Endothelial cell of umbilical vein (primary cell): ENCODE results near the gene HAL. TPM values are rescaled to one million over a fixed set of nuclear protein-coding genes. Genes with fewer than 3 reads are reported as not detected.

Experiments
- BruUV-seq: library from RNA; stranded (reverse); fragments of 400-500 nt; replicated peaks from 2 replicates; lab custom pipeline; 2021; lab: Mats Ljungman, UMichigan
- CTCF ChIA-PET: fragments of 300-600, 350-600 bp; sonication (Branson Sonifier 250); formaldehyde crosslinking; loops from one replicate; lab custom pipeline; 2021; ENCODE audit warnings: antibody characterized with exemption, inconsistent platforms; lab: Charles Lee
- POLR2A ChIA-PET: fragments of 300-600, 350-600 bp; sonication (Branson Sonifier 250); formaldehyde crosslinking; loops from one replicate; lab custom pipeline; 2021; ENCODE audit warnings: antibody characterized with exemption, inconsistent platforms; lab: Charles Lee
- DNase-seq: peaks from one replicate; pipeline ENCODE4 v3.0.0-alpha.2; 2011; ENCODE audit warnings: low read depth, low spot score
- FAIRE-seq: peaks from 2 replicates; lab custom pipeline; 2011; peaks lifted over from hg19 to GRCh38; lab: Jason Lieb, UNC
- H2AFZ ChIP-seq: 2 replicates; pipeline ENCODE4 v1.6.0; 2012; ENCODE audit warnings: low read depth, low read length, control low read depth, inconsistent platforms
- H3K27ac ChIP-seq: 2 replicates; pipeline ENCODE4 v1.5.1; 2011; ENCODE audit warnings: low read depth, mild to moderate bottlenecking, control low read depth, low read length, moderate library complexity; ENCODE audit not compliant: insufficient read depth
- H3K27me3 ChIP-seq, 2 experiments: 2 replicates each; pipeline versions ENCODE4 v1.6.0 to v1.6.1; 2011; ENCODE audit warnings: low read length in 2 of 2, mixed read lengths in 1 of 2; ENCODE audit not compliant: control insufficient read depth in 2 of 2, insufficient read depth in 2 of 2
- H3K36me3 ChIP-seq, 2 experiments: 2 replicates in 1 of 2; 3 replicates in 1 of 2; pipeline ENCODE4 v1.5.1; 2011; ENCODE audit warnings: low read length in 2 of 2, mild to moderate bottlenecking in 1 of 2, moderate library complexity in 1 of 2; ENCODE audit not compliant: control insufficient read depth in 2 of 2, insufficient read depth in 2 of 2; ENCODE audit errors: extremely low read depth in 1 of 2
- H3K4me1 ChIP-seq: 3 replicates; pipeline ENCODE4 v1.5.1; 2011; ENCODE audit warnings: mild to moderate bottlenecking, low read length; ENCODE audit not compliant: control insufficient read depth, insufficient read depth; ENCODE audit errors: extremely low read depth
- H3K4me2 ChIP-seq: 2 replicates; pipeline ENCODE4 v1.6.1; 2011; ENCODE audit warnings: low read length, control low read depth, mixed read lengths; ENCODE audit not compliant: insufficient read depth
- H3K4me3 ChIP-seq, 3 experiments: fragments of 200-600 bp in 1 of 3; sonication (generic), shearing (Covaris generic) in 1 of 3; replicated peaks in 1 of 3; 2 replicates each; pipeline ENCODE4 v1.5.1; 2011 to 2016; ENCODE audit warnings: control low read depth in 3 of 3, low read length in 3 of 3, mild to moderate bottlenecking in 2 of 3, inconsistent platforms in 1 of 3, low read depth in 1 of 3, moderate library complexity in 1 of 3; ENCODE audit not compliant: insufficient read depth in 1 of 3
- H3K79me2 ChIP-seq: 2 replicates; pipeline ENCODE4 v1.6.0; 2012; ENCODE audit warnings: low read length, inconsistent platforms; ENCODE audit not compliant: control insufficient read depth, insufficient read depth
- H3K9ac ChIP-seq: replicated peaks from 2 replicates; pipeline ENCODE3; 2011; ENCODE audit warnings: low read length, control low read depth; ENCODE audit not compliant: insufficient read depth; ENCODE audit errors: extremely low read depth
- H3K9me1 ChIP-seq: replicated peaks from 3 replicates; pipeline ENCODE4 v1.6.0; 2011; ENCODE audit warnings: mild to moderate bottlenecking, low read length; ENCODE audit not compliant: control insufficient read depth, insufficient read depth; ENCODE audit errors: extremely low read depth
- H3K9me3 ChIP-seq: replicated peaks from 2 replicates; pipeline ENCODE4 v1.5.1; 2012; ENCODE audit warnings: low read length, inconsistent platforms; ENCODE audit not compliant: control insufficient read depth, insufficient read depth
- H4K20me1 ChIP-seq: replicated peaks from 2 replicates; pipeline ENCODE3; 2011; ENCODE audit warnings: mild to moderate bottlenecking, low read length; ENCODE audit not compliant: control insufficient read depth, insufficient read depth; ENCODE audit errors: extremely low read depth
- EZH2 ChIP-seq: IDR thresholded peaks from 2 replicates; pipeline ENCODE4 v1.6.1; 2012; ENCODE audit warnings: borderline replicate concordance, low read depth, mild to moderate bottlenecking, moderate library complexity, low read length, inconsistent platforms; ENCODE audit not compliant: severe bottlenecking
- FOS ChIP-seq: IDR thresholded peaks from 2 replicates; pipeline ENCODE4 v1.6.1; 2011; ENCODE audit warnings: mild to moderate bottlenecking, low read length, moderate library complexity, borderline replicate concordance; ENCODE audit not compliant: insufficient read depth
- GATA2 ChIP-seq: IDR thresholded peaks from 2 replicates; pipeline ENCODE4 v1.7.0; 2011; ENCODE audit warnings: low read depth, mild to moderate bottlenecking, moderate library complexity, mixed read lengths, low read length; ENCODE audit not compliant: insufficient read length, insufficient read depth
- JUN ChIP-seq: IDR thresholded peaks from 2 replicates; pipeline ENCODE4 v1.6.1; 2011; ENCODE audit warnings: borderline replicate concordance, low read depth; ENCODE audit not compliant: insufficient read length, insufficient read depth
- MYC ChIP-seq: IDR thresholded peaks from one replicate; pipeline ENCODE4 v1.6.1; 2011; ENCODE audit warnings: mild to moderate bottlenecking, low read depth, low read length
- POLR2A ChIP-seq: IDR thresholded peaks from 2 replicates; pipeline ENCODE4 v1.6.1; 2012; ENCODE audit warnings: low read depth, mild to moderate bottlenecking, control low read depth, low read length
- POLR2AphosphoS5 ChIP-seq: IDR thresholded peaks from 2 replicates; pipeline ENCODE4 v1.6.1; 2012; ENCODE audit warnings: low read depth, mild to moderate bottlenecking, control low read depth, low read length, moderate library complexity; ENCODE audit not compliant: insufficient read depth
- dilution Hi-C: fragments of 300-500 bp; cut with MboI; formaldehyde crosslinking; loops from one replicate; pipeline ENCODE4 v1.15.0; 2019; ENCODE audit warnings: low sequenced_read_pairs; ENCODE audit not compliant: extremely low pct_ligation_motif_present
- intact Hi-C: fragments of 100-400 bp; cut with micrococcal nuclease; formaldehyde crosslinking; loops from one replicate; pipeline ENCODE4 v1.10.0; 2022
- polyA plus RNA-seq, 4 experiments: library from polyadenylated mRNA; depleted of rRNA in 3 of 4; stranded (reverse) in 3 of 4; unstranded in 1 of 4; fragments of >200 nt; gene quantifications; 2 replicates each; pipeline versions ENCODE4 v1.2.1 to v1.2.3, GENCODE V29; 2011 to 2012; ENCODE audit warnings: missing spikeins in 1 of 4
- total RNA-seq: library from RNA; stranded (reverse); gene quantifications from 2 replicates; pipeline ENCODE4 v1.2.3, GENCODE V29; 2021
- TF ChIP-seq, protein P1 (sequence below): IDR thresholded peaks from 2 replicates; pipeline ENCODE4 v1.6.1; 2011; ENCODE audit not compliant: insufficient read depth, insufficient read length
- TF ChIP-seq, protein P2 (sequence below), 2 donors: IDR thresholded peaks; 1 replicate in 1 of 2; 2 replicates in 1 of 2; pipeline ENCODE4 v1.5.1; 2011; ENCODE audit warnings: low read length in 2 of 2, mild to moderate bottlenecking in 2 of 2, moderate library complexity in 2 of 2, control low read depth in 1 of 2, inconsistent platforms in 1 of 2, low read depth in 1 of 2; ENCODE audit not compliant: insufficient read depth in 1 of 2; ENCODE audit errors: extremely low read depth in 1 of 2

Gene HAL
- total and polyA plus RNA-seq, 2 donors (not counting 3 experiments of a cell fraction or from before 2014, with no cell fraction given) = 0.18 to 0.62 TPM

DNA sequence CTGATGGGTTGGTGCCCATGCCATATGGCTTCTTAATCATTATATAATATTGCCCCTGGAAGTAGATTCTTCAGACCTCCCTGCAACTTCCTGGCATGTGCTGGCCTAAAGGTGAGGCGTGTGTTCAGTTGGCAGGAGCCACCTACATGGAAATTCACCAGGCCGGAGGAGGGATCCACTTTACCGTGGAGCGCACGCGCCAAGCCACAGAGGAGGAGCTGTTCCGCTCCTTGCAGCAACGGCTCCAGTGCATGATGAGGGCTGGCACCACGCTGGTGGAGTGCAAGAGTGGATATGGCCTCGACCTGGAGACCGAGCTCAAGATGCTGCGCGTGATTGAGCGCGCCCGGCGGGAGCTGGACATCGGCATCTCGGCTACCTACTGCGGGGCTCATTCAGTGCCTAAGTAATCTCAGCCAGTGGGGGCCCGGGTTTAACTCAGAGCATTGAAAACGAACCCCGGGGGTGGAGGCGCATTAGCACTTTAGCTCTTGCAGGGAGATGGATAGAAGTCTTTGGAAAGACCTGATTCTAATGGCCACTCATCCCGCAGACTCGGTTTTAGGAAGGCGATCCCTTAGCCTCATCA is 39.5 kb downstream of the HAL start:
- H3K4me3 ChIP-seq = no peak overlapping the region
- dilution Hi-C loops = no loop called here
- no peaks in the 10 kb centered on the region for H4K20me1 ChIP-seq
- no peak overlapping the region for H2AFZ ChIP-seq
- intact Hi-C loops = no loop called here
- no peak for TF ChIP-seq JUN
- no peak for TF ChIP-seq FOS
- TF ChIP-seq, protein P1, sequence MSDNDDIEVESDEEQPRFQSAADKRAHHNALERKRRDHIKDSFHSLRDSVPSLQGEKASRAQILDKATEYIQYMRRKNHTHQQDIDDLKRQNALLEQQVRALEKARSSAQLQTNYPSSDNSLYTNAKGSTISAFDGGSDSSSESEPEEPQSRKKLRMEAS = no peak
- TF ChIP-seq MYC = no peak
- no peak for TF ChIP-seq GATA2
- TF ChIP-seq, protein P2, sequence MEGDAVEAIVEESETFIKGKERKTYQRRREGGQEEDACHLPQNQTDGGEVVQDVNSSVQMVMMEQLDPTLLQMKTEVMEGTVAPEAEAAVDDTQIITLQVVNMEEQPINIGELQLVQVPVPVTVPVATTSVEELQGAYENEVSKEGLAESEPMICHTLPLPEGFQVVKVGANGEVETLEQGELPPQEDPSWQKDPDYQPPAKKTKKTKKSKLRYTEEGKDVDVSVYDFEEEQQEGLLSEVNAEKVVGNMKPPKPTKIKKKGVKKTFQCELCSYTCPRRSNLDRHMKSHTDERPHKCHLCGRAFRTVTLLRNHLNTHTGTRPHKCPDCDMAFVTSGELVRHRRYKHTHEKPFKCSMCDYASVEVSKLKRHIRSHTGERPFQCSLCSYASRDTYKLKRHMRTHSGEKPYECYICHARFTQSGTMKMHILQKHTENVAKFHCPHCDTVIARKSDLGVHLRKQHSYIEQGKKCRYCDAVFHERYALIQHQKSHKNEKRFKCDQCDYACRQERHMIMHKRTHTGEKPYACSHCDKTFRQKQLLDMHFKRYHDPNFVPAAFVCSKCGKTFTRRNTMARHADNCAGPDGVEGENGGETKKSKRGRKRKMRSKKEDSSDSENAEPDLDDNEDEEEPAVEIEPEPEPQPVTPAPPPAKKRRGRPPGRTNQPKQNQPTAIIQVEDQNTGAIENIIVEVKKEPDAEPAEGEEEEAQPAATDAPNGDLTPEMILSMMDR (IDR thresholded peaks at IDR 0.05; ENCODE audit: extremely low read depth in 1 of 2, insufficient read depth in 1 of 2, low read depth in 1 of 2, low read length in 2 of 2) = no peak
- TF ChIP-seq EZH2 = no peak
- TF ChIP-seq POLR2A = no peak
- TF ChIP-seq POLR2AphosphoS5 = no peak
- no peaks in the 10 kb centered on the region for H3K9me3 ChIP-seq
- no peak overlapping the region for H3K4me2 ChIP-seq
- CTCF ChIA-PET = interaction anchor here (1.5 to 2.4 kb wide), 2 partner anchors 38 to 42 kb away, joined by 5 to 12 read pairs; no protein-coding TSS in a partner anchor
- H3K9ac ChIP-seq = no peak overlapping the region
- no peaks in the 10 kb centered on the region for H3K36me3 ChIP-seq
- FAIRE-seq (no peak), DNase-seq (no peak)
- H3K79me2 ChIP-seq = no peaks in the 10 kb centered on the region
- no TSS peak for BruUV-seq
- POLR2A ChIA-PET = no interaction called here
- H3K9me1 ChIP-seq = no peaks in the 10 kb centered on the region
- no peaks in the 10 kb centered on the region for H3K4me1 ChIP-seq
- H3K27me3 ChIP-seq = peaks cover 18 to 32% of the 10 kb centered on the region in 2 experiments
- H3K27ac ChIP-seq = no peak overlapping the region
